Tibial artery (tissue), 4 donors: ENCODE results near the gene SMARCAL1.

ENCODE experiments used
- DNase-seq, 2 donors: peaks; one replicate each; pipeline ENCODE4 v3.0.0-alpha.2; 2019
- H3K27ac ChIP-seq, 2 donors: fragments of 200-600 bp; sonication (generic) in 1 of 2; 1 replicate in 1 of 2; 2 replicates in 1 of 2; pipeline ENCODE4 v1.5.1; 2018 to 2019; ENCODE audit warnings: mild to moderate bottlenecking in 1 of 2
- H3K27me3 ChIP-seq, 2 donors: fragments of 200-600 bp; sonication (generic) in 1 of 2; one replicate each; pipeline versions ENCODE4 v1.5.1 to v1.6.0; 2016 to 2019
- H3K36me3 ChIP-seq, 3 donors: fragments of 200-600 bp; sonication (generic) in 2 of 3; one replicate each; pipeline ENCODE4 v1.5.1; 2016 to 2019; ENCODE audit warnings: mild to moderate bottlenecking in 2 of 3
- H3K4me1 ChIP-seq, 4 donors: fragments of 200-600 bp; sonication (generic) in 2 of 4; 1 replicate in 3 of 4; 2 replicates in 1 of 4; pipeline ENCODE4 v1.5.1; 2016 to 2019
- H3K4me3 ChIP-seq, 2 donors: fragments of 200-600 bp; sonication (generic) in 1 of 2; 1 replicate in 1 of 2; 2 replicates in 1 of 2; pipeline ENCODE4 v1.5.1; 2018 to 2019; ENCODE audit warnings: mild to moderate bottlenecking in 2 of 2
- H3K9me3 ChIP-seq, 3 donors: fragments of 200-600 bp; sonication (generic) in 1 of 3; one replicate each; pipeline ENCODE4 v1.5.1; 2016 to 2019
- intact Hi-C: fragments of 100-400 bp; cut with DNase I; formaldehyde crosslinking; loops from one replicate; pipeline ENCODE4 v1.15.0; 2023; ENCODE audit warnings: low total_unique reads
- TF ChIP-seq, protein P1 (sequence below), 2 experiments: fragments of 200-600 bp in 1 of 2; fragments of 450-650 bp in 1 of 2; IDR thresholded peaks; one replicate each; pipeline ENCODE4 v1.5.1; 2017 to 2019; ENCODE audit warnings: antibody characterized with exemption in 2 of 2, mild to moderate bottlenecking in 1 of 2, moderate library complexity in 1 of 2

Gene SMARCAL1

DNA sequence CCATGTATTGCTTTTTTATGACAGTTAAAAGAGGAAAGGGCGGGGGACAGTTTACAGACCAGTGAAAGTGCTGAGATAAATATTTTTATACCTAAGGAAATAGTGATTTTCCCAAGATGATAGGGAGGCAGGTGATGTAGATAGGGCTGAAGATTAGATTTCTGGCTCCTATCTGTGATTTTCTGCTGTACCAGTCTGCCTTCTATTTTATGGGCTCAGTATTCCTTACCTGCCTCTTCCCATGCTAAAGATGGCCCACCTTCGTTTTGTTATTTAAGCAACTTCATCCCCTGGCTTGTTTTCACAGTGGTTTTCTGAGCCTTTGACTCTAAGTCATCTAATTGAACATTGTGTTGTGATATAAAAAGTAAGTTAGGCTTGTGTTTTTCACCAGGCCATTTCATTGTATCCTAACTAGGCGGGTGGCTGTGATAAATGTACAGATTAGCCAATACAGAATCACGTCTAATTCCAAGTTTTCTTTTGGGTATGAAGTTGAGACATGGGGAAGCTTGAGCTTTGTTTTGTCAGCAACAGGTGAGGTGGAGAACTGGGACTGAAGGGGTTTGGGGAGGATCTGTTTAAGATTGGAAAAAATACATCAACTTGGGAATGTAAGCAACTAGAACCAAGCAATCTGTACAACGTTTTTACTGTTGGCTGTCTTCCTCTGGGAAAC is 91.6 kb downstream of the SMARCAL1 start:
- no peak overlapping the region for H3K27ac ChIP-seq
- TF ChIP-seq, protein P1, sequence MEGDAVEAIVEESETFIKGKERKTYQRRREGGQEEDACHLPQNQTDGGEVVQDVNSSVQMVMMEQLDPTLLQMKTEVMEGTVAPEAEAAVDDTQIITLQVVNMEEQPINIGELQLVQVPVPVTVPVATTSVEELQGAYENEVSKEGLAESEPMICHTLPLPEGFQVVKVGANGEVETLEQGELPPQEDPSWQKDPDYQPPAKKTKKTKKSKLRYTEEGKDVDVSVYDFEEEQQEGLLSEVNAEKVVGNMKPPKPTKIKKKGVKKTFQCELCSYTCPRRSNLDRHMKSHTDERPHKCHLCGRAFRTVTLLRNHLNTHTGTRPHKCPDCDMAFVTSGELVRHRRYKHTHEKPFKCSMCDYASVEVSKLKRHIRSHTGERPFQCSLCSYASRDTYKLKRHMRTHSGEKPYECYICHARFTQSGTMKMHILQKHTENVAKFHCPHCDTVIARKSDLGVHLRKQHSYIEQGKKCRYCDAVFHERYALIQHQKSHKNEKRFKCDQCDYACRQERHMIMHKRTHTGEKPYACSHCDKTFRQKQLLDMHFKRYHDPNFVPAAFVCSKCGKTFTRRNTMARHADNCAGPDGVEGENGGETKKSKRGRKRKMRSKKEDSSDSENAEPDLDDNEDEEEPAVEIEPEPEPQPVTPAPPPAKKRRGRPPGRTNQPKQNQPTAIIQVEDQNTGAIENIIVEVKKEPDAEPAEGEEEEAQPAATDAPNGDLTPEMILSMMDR (IDR thresholded peaks at IDR 0.05): no peak
- H3K36me3 ChIP-seq: peaks cover 33 to 60% (median 50%) of the 10 kb centered on the region in 3 donors
- intact Hi-C loops: no loop called here
- no peaks in the 10 kb centered on the region for H3K27me3 ChIP-seq
- DNase-seq: no peak
- no peaks in the 10 kb centered on the region for H3K9me3 ChIP-seq
- H3K4me3 ChIP-seq: no peak overlapping the region
- peaks cover 0 to 31% (median 20%) of the 10 kb centered on the region in 4 donors for H3K4me1 ChIP-seq

DNA sequence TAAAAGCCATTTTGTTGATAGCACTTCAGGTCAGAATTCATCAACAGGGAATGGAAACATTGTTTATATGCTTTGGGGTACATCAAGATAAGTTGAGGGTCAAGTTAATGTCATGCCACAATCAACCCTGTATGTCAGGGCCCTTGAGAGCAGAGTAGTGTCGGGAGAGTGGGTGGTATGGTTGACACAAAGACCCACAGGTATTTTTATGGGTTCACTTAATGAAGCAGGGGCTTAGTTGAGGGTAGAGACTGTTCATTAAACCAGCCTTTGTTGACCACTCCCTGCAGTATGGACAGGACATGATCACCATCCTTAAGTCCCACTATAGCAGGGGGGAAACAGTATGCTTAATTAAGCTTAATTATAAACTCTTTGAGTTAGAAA is 92.1 kb downstream of the SMARCAL1 start:
- Histone ChIP-seq H3K4me3 (no peak overlapping the region), H3K27ac (no peak overlapping the region), H3K27me3 (no peaks in the 10 kb centered on the region), H3K4me1 (peaks cover 0 to 29% (median 20%) of the 10 kb centered on the region in 4 donors), H3K36me3 (peaks cover 33 to 60% (median 50%) of the 10 kb centered on the region in 3 donors), H3K9me3 (no peaks in the 10 kb centered on the region)
- TF ChIP-seq, protein P1 (IDR thresholded peaks at IDR 0.05): no peak
- intact Hi-C loops: no loop called here
- no peak for DNase-seq

DNA sequence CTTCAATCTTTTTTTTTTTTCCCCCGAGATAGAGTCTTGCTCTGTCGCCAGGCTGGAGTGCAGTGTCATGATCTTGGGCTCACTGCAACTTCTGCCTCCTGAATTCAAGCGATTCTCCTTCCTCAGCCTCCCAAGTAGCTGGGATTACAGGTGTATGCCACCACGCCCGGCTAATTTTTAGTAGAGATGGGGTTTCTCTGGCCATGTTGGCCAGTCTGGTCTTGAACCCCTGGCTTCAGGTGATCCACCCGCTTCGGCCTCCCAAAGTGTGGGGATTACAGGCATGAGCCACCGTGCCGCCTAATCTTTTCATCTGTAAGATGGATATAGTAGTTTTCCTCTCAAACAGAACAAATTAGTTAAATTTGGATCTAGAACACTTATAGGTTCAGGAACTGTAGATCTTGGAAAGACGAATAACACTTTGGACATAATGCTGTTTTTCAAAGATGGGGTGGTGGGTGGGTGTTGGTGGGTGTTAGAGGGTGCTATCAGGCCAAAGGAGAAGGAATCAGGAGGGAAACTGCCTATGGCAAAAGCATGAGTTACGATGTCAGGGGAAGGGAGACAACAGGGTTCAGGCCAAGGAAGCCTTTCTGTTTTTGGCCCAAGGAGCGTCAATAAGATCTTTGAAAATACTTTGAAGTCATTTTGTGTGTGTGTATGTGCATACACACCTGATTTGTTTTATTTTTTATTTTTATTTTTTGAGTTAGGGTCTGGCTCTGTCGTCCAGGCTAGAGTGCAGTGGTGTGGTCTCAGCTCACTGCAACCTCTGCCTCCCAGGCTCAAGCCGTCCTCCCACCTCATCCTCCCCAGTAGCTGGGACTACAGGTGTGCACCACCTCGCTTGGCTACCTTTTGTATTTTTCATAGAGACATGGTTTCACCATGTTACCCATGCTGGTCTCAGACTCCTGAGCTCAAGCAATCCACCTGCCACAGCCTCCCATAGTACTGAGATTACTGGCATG is 93.1 kb downstream of the SMARCAL1 start:
- Histone ChIP-seq H3K9me3 (no peaks in the 10 kb centered on the region), H3K27ac (no peak overlapping the region), H3K4me1 (peaks cover 0 to 18% (median 9%) of the 10 kb centered on the region in 4 donors), H3K27me3 (no peaks in the 10 kb centered on the region), H3K36me3 (peaks cover 25 to 52% (median 43%) of the 10 kb centered on the region in 3 donors), H3K4me3 (no peak overlapping the region)
- no peak for DNase-seq
- intact Hi-C loops: no loop called here
- TF ChIP-seq, protein P1 (IDR thresholded peaks at IDR 0.05): no peak

DNA sequence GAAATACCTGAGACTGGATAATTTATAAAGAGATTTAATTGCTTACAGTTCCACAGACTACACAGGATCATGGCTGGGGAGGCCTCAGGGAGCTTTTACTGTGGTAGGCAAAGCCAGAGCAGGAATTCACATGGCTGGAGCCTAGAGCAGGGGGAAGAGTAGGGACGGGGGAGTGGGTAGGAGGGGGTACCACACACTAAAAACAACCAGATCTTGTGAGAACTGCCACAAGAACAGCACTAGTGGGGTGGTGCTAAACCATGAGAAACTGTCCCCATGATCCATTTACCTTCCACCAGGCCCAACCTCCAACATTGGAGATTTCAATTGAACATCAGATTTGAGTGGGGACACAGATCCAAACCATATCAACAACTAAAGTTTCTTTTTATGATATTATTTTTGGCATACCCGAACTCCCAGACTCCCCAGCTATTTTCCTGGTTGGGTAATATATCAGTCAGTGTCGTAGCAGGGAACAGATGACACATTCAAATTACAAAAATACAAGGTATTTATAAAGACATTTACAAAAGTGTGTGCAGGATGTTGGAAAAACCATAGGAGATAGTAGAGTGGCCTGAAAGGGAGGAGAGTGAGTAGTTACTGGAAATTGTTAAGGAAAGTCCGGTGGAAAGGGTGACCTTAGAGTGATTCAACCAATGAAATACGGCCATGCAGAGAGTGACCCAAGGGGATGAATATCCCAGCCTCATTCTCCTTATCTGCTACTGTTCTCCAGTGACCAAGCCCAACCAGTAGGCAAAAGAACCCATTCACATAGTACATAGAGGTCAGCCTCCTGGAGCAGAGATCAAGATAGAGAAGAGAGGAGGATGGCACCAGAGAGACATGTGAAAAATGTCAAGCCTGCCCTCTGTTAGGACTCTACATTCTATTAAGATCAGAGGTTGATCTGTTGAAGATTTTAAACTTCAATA is 95.2 kb downstream of the SMARCAL1 start:
- H3K4me1 ChIP-seq: peaks cover 0 to 10% (median 3%) of the 10 kb centered on the region in 4 donors
- intact Hi-C loops: no loop called here
- H3K9me3 ChIP-seq: no peaks in the 10 kb centered on the region
- no peak overlapping the region for H3K27ac ChIP-seq
- DNase-seq: no peak
- no peaks in the 10 kb centered on the region for H3K27me3 ChIP-seq
- TF ChIP-seq, protein P1 (IDR thresholded peaks at IDR 0.05): no peak
- no peak overlapping the region for H3K4me3 ChIP-seq
- peaks cover 7 to 32% (median 22%) of the 10 kb centered on the region in 3 donors for H3K36me3 ChIP-seq

DNA sequence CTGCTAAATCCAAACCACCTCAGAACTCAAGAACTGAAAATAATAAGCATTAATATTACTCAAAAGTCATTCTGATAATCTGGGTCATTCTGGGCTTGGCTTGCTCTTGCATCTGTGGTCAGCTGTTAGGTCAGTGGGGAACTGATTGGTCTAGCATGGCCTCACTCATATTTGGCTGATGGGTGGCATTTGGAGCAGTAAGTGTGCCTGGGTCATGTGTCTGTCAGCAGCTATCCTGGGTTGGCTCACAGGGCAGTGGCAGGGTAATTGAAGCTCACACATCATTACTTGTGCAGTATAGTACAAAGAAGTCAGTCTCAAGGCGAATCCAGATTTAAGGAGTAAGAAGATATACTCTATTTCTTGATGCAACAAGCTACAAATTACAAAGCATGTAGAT is 95.9 kb downstream of the SMARCAL1 start:
- DNase-seq: no peak
- Histone ChIP-seq H3K4me3 (no peak overlapping the region), H3K27ac (no peak overlapping the region), H3K4me1 (peaks cover 0 to 10% (median 3%) of the 10 kb centered on the region in 4 donors), H3K9me3 (no peaks in the 10 kb centered on the region), H3K36me3 (peaks cover 0 to 24% (median 14%) of the 10 kb centered on the region in 3 donors), H3K27me3 (no peaks in the 10 kb centered on the region)
- intact Hi-C loops: no loop called here
- TF ChIP-seq, protein P1 (IDR thresholded peaks at IDR 0.05): no peak
